Tibial artery (tissue), 4 donors: ENCODE measurements around the gene SHISA9.

ENCODE experiments used
- DNase-seq, 2 donors: peaks; one replicate each; pipeline ENCODE4 v3.0.0-alpha.2; 2019
- H3K27ac ChIP-seq, 2 donors: fragments of 200-600 bp; sonication (generic) in 1 of 2; 1 replicate in 1 of 2; 2 replicates in 1 of 2; pipeline ENCODE4 v1.5.1; 2018 to 2019; ENCODE audit warnings: mild to moderate bottlenecking in 1 of 2
- H3K27me3 ChIP-seq, 2 donors: fragments of 200-600 bp; sonication (generic) in 1 of 2; one replicate each; pipeline versions ENCODE4 v1.5.1 to v1.6.0; 2016 to 2019
- H3K36me3 ChIP-seq, 3 donors: fragments of 200-600 bp; sonication (generic) in 2 of 3; one replicate each; pipeline ENCODE4 v1.5.1; 2016 to 2019; ENCODE audit warnings: mild to moderate bottlenecking in 2 of 3
- H3K4me1 ChIP-seq, 4 donors: fragments of 200-600 bp; sonication (generic) in 2 of 4; 1 replicate in 3 of 4; 2 replicates in 1 of 4; pipeline ENCODE4 v1.5.1; 2016 to 2019
- H3K4me3 ChIP-seq, 2 donors: fragments of 200-600 bp; sonication (generic) in 1 of 2; 1 replicate in 1 of 2; 2 replicates in 1 of 2; pipeline ENCODE4 v1.5.1; 2018 to 2019; ENCODE audit warnings: mild to moderate bottlenecking in 2 of 2
- H3K9me3 ChIP-seq, 3 donors: fragments of 200-600 bp; sonication (generic) in 1 of 3; one replicate each; pipeline ENCODE4 v1.5.1; 2016 to 2019
- CTCF ChIP-seq, 2 experiments: fragments of 200-600 bp in 1 of 2; fragments of 450-650 bp in 1 of 2; IDR thresholded peaks; one replicate each; pipeline ENCODE4 v1.5.1; 2017 to 2019; ENCODE audit warnings: antibody characterized with exemption in 2 of 2, mild to moderate bottlenecking in 1 of 2, moderate library complexity in 1 of 2
- intact Hi-C: fragments of 100-400 bp; cut with DNase I; formaldehyde crosslinking; loops from one replicate; pipeline ENCODE4 v1.15.0; 2023; ENCODE audit warnings: low total_unique reads

The SHISA9 gene

GRCh38 chr16:12903407-12904328 is 2.3 kb downstream of the SHISA9 start:
- Histone ChIP-seq H3K27ac (no peak overlapping the region), H3K4me1 (peaks cover 0 to 32% (median 24%) of the 10 kb centered on the region in 4 donors), H3K27me3 (peaks cover 0 to 70% of the 10 kb centered on the region in 2 donors), H3K36me3 (no peaks in the 10 kb centered on the region), H3K4me3 (no peak overlapping the region), H3K9me3 (no peaks in the 10 kb centered on the region)
- no peak for TF ChIP-seq CTCF (IDR thresholded peaks at IDR 0.05)
- no peak for DNase-seq
- intact Hi-C loops, result no loop called here

GRCh38 chr16:12904329-12904671 is 2.9 kb downstream of the SHISA9 start:
- H3K36me3 ChIP-seq, result no peaks in the 10 kb centered on the region
- H3K4me3 ChIP-seq, result no peak overlapping the region
- no peaks in the 10 kb centered on the region for H3K9me3 ChIP-seq
- H3K4me1 ChIP-seq, result peaks cover 0 to 32% (median 24%) of the 10 kb centered on the region in 4 donors
- TF ChIP-seq CTCF (IDR thresholded peaks at IDR 0.05), result no peak
- H3K27ac ChIP-seq, result no peak overlapping the region
- no peak for DNase-seq
- peaks cover 0 to 66% of the 10 kb centered on the region in 2 donors for H3K27me3 ChIP-seq
- intact Hi-C loops, result no loop called here

GRCh38 chr16:12906271-12906670 is 4.9 kb downstream of the SHISA9 start:
- DNase-seq, result no peak
- Histone ChIP-seq H3K9me3 (no peaks in the 10 kb centered on the region), H3K27ac (no peak overlapping the region), H3K4me3 (no peak overlapping the region), H3K27me3 (peaks cover 0 to 47% of the 10 kb centered on the region in 2 donors), H3K4me1 (peaks cover 0 to 28% (median 21%) of the 10 kb centered on the region in 4 donors), H3K36me3 (no peaks in the 10 kb centered on the region)
- intact Hi-C loops, result no loop called here
- TF ChIP-seq CTCF (IDR thresholded peaks at IDR 0.05), result no peak

GRCh38 chr16:12906765-12907516 is 5.5 kb downstream of the SHISA9 start:
- H3K4me1 ChIP-seq, result peaks cover 0 to 21% (median 18%) of the 10 kb centered on the region in 4 donors
- no peak for DNase-seq
- H3K9me3 ChIP-seq, result no peaks in the 10 kb centered on the region
- H3K4me3 ChIP-seq, result no peak overlapping the region
- no peak overlapping the region for H3K27ac ChIP-seq
- peaks cover 0 to 41% of the 10 kb centered on the region in 2 donors for H3K27me3 ChIP-seq
- H3K36me3 ChIP-seq, result no peaks in the 10 kb centered on the region
- intact Hi-C loops, result no loop called here
- no peak for TF ChIP-seq CTCF (IDR thresholded peaks at IDR 0.05)

GRCh38 chr16:12907670-12908233 is 6.4 kb downstream of the SHISA9 start:
- peaks cover 0 to 13% (median 10%) of the 10 kb centered on the region in 4 donors for H3K4me1 ChIP-seq
- no peaks in the 10 kb centered on the region for H3K9me3 ChIP-seq
- no peak for DNase-seq
- H3K27me3 ChIP-seq, result peaks cover 0 to 33% of the 10 kb centered on the region in 2 donors
- H3K27ac ChIP-seq, result no peak overlapping the region
- no peak overlapping the region for H3K4me3 ChIP-seq
- intact Hi-C loops, result no loop called here
- H3K36me3 ChIP-seq, result no peaks in the 10 kb centered on the region
- TF ChIP-seq CTCF (IDR thresholded peaks at IDR 0.05), result no peak
